Activated T-helper 2 cell treated with anti-CD3 and anti-CD28 coated beads, Interferon-gamma antibody, Interleukin-2, Interleukin-4, amounts not matched to agents 10 μg/mL and 5 μg/mL and 100 μg/mL, durations not matched to agents 14 hours and 24 hours and 36 hours (primary cell): ENCODE data around the gene LMX1B. TPM values are rescaled to one million over a fixed set of nuclear protein-coding genes. Genes with fewer than 3 reads are reported as not detected.

Source experiments
- DNase-seq: peaks from one replicate; pipeline ENCODE4 v3.0.0; 2021; ENCODE audit warnings: low spot score
- H3K27ac Mint-ChIP-seq: one replicate; pipeline ENCODE4 v1.8.0; 2021; ENCODE audit warnings: mixed read lengths
- H3K27me3 Mint-ChIP-seq: one replicate; pipeline ENCODE4 v1.8.0; 2021; ENCODE audit warnings: low read depth, mixed read lengths
- H3K36me3 Mint-ChIP-seq: one replicate; pipeline ENCODE4 v1.8.0; 2021; ENCODE audit warnings: low read depth, mixed read lengths
- H3K4me1 Mint-ChIP-seq: one replicate; pipeline ENCODE4 v1.8.0; 2021; ENCODE audit warnings: low read depth, mixed read lengths
- H3K4me3 Mint-ChIP-seq: one replicate; pipeline ENCODE4 v1.8.0; 2021; ENCODE audit warnings: low read depth, mild to moderate bottlenecking, moderate library complexity, mixed read lengths
- H3K9me3 Mint-ChIP-seq: one replicate; pipeline ENCODE4 v1.8.0; 2021; ENCODE audit warnings: mixed read lengths
- intact Hi-C: fragments of 100-400 bp; cut with micrococcal nuclease; formaldehyde crosslinking; loops from one replicate; pipeline ENCODE4 v1.15.1; 2023
- total RNA-seq: library from RNA; stranded (reverse); gene quantifications from 2 replicates; pipeline ENCODE4 v1.2.3, GENCODE V29; 2022

The LMX1B gene
- total RNA-seq, 1 donor from 2014 or later, result not detected

- no peak for DNase-seq
- no peaks in the 10 kb centered on the region for H3K9me3 Mint-ChIP-seq
- no peaks in the 10 kb centered on the region for H3K4me1 Mint-ChIP-seq
- no peaks in the 10 kb centered on the region for H3K36me3 Mint-ChIP-seq
- no peak overlapping the region for H3K4me3 Mint-ChIP-seq
- peaks cover 52% of the 10 kb centered on the region for H3K27me3 Mint-ChIP-seq
- intact Hi-C loops, result no loop called here
- H3K27ac Mint-ChIP-seq, result no peak overlapping the region
Observed at GRCh38 chr9:126635061-126635460, 21.3 kb downstream of the LMX1B start.

DNA sequence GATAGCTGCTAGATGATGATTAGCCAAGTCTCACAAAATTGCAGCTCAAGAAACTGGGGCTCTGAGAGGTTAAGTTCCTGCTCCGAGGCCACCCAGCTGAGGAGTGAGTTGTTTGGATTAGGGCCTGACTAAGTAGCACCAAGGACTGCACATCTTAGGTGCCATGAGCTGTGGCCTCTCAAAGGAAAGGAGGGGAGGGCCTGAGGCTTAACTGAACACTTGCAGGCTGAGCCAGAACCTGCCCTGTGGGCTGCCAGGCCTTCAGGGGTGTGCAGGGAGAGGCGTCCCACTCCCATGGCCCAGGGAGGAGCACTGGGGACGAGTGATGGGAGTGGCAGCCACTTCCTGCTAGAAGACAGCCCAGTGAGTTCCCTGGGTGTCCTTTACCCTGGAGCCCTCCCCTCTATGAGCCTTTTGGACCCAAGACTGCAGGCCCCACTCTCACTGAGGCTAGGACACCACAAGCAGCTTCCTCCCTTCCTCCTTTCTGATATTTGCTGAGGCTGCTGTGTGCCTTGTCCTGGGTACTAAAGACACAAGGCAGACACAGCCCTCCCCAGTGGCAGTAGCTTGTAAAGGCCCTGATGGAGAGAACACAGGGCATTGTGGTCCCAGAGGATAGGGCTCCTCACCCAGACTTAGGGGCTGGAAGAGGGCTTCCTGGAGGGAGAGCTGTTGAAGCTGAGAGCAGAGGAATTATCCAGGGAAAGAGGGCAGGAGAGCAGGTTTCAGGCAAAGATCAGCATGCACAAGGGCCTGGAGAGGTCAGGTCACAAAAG is 22.1 kb downstream of the LMX1B start:
- no peaks in the 10 kb centered on the region for H3K36me3 Mint-ChIP-seq
- no peak overlapping the region for H3K27ac Mint-ChIP-seq
- DNase-seq, result no peak
- intact Hi-C loops, result no loop called here
- H3K27me3 Mint-ChIP-seq, result peaks cover 51% of the 10 kb centered on the region
- no peaks in the 10 kb centered on the region for H3K4me1 Mint-ChIP-seq
- no peaks in the 10 kb centered on the region for H3K9me3 Mint-ChIP-seq
- H3K4me3 Mint-ChIP-seq, result no peak overlapping the region

DNA sequence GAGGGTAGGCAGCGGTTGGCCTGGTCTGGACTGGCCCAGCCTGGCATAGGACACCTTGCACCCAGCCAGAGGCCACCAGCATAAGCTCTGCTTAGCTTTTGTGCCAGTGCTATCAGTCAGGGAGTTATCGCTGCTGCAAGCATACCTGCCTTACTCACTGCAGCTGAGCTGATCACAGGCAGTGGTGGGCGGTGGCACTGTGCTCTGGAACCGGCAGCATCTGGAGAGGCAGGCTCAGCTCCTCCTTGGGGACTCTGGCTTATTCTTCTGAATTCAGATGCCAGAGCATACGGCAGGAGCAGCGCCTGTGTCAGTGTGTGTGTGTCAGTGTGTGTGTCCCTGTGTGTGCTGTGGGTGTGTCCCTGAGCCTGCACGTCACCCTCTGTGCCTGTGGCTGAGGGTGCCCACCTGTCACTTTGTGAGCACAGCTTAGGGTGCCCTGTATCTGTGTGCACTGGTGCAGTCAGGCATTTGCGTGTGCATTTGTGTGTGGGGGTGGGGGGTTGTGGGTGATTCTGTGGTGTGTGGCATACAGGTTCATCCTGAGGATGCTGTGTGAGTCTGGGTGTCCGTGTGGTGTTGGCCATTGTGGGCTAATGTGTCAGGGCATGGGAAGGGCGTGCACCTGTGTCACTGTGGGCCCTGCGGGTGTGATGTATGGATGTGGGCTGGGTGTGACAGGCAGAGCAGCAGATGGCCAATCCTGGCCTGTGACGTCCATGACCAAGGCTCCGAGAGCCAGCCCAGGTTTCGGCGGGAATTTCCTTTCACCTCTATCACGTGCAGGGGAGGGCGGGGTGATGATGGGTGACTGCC is 23.5 kb downstream of the LMX1B start:
- no peaks in the 10 kb centered on the region for H3K9me3 Mint-ChIP-seq
- DNase-seq, result no peak
- H3K27me3 Mint-ChIP-seq, result peaks cover 55% of the 10 kb centered on the region
- H3K27ac Mint-ChIP-seq, result no peak overlapping the region
- intact Hi-C loops, result no loop called here
- H3K4me1 Mint-ChIP-seq, result no peaks in the 10 kb centered on the region
- H3K36me3 Mint-ChIP-seq, result no peaks in the 10 kb centered on the region
- no peak overlapping the region for H3K4me3 Mint-ChIP-seq

GRCh38 chr9:126638571-126639132 is 24.9 kb downstream of the LMX1B start:
- no peak overlapping the region for H3K4me3 Mint-ChIP-seq
- H3K4me1 Mint-ChIP-seq, result no peaks in the 10 kb centered on the region
- peaks cover 61% of the 10 kb centered on the region for H3K27me3 Mint-ChIP-seq
- no peak for DNase-seq
- intact Hi-C loops, result no loop called here
- H3K36me3 Mint-ChIP-seq, result no peaks in the 10 kb centered on the region
- no peaks in the 10 kb centered on the region for H3K9me3 Mint-ChIP-seq
- no peak overlapping the region for H3K27ac Mint-ChIP-seq

DNA sequence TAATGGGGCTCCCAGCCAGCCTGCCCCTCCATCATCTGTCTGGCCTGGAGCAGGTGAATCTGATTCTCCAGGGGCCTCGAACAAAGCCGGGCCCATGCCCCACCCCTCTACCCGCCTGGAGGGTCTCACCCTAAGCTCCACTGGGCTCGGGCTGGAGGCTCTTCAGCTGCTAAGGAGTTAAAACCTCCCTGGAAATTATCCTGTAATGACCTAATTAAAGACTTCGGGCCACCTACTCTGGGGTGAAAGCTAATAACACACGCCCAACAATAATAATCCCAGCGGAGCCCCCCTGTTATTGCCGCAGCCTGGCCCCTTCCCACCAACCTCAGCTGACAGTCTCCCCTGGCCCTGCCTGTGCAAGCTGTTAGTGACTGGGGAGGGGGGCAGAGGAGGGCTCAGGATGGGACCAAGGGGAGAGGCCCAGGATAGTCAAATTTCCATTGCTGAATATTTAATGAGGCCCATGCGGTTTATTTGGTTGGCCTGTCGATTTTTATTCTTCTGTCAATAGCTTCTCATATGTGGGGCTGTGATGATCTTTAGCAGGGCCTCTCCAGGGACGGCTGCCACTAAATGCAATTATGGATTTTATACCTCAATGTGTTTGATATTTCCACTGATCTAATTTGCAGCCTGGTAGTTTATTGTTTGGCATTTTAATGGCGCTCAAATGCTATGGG is 25.7 kb downstream of the LMX1B start:
- no peak for DNase-seq
- H3K4me3 Mint-ChIP-seq, result no peak overlapping the region
- intact Hi-C loops, result no loop called here
- H3K36me3 Mint-ChIP-seq, result no peaks in the 10 kb centered on the region
- H3K4me1 Mint-ChIP-seq, result no peaks in the 10 kb centered on the region
- no peaks in the 10 kb centered on the region for H3K9me3 Mint-ChIP-seq
- H3K27ac Mint-ChIP-seq, result no peak overlapping the region
- peaks cover 65% of the 10 kb centered on the region for H3K27me3 Mint-ChIP-seq

DNA sequence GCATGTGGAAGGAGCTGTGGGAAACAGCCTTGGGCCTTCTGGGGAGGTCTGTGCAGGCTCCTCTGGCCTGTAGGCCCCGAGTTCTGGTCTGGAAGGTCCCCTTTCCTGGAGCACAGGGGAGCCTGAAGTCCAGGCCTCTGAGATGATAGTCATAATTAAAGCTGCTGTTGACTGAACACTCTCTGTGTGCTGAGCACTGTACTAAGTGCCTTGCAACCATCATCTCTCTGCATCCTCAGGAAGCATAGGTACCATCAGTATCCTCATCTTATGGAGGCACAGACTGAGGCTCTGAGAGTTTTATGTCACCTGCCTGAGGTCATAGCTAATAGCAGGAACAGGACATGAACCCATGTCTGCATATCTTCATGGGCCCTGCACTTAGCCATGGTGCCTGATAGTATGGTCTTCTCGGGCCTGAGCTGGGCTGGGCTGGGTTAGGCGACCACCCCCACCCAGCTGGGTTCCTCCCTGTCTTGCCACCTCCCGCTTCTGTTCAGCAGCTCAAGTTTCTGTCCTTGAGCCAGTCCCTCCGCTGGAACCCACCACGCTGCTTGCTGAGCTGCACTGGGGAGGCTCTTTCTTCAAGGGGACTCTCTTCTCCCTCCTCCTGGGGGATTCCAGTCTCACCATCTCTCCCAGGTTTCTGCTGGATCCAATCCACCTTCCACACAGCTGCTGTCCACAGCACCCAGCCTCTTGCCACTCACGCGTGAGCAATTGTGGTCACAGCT is 27.6 kb downstream of the LMX1B start:
- no peaks in the 10 kb centered on the region for H3K9me3 Mint-ChIP-seq
- DNase-seq, result no peak
- no peak overlapping the region for H3K4me3 Mint-ChIP-seq
- no peak overlapping the region for H3K27ac Mint-ChIP-seq
- intact Hi-C loops, result no loop called here
- no peaks in the 10 kb centered on the region for H3K36me3 Mint-ChIP-seq
- H3K4me1 Mint-ChIP-seq, result no peaks in the 10 kb centered on the region
- peaks cover 67% of the 10 kb centered on the region for H3K27me3 Mint-ChIP-seq

GRCh38 chr9:126642010-126642744 is 28.4 kb downstream of the LMX1B start:
- no peaks in the 10 kb centered on the region for H3K9me3 Mint-ChIP-seq
- H3K4me3 Mint-ChIP-seq, result no peak overlapping the region
- H3K36me3 Mint-ChIP-seq, result no peaks in the 10 kb centered on the region
- intact Hi-C loops, result no loop called here
- H3K27ac Mint-ChIP-seq, result no peak overlapping the region
- DNase-seq, result no peak
- H3K27me3 Mint-ChIP-seq, result peaks cover 63% of the 10 kb centered on the region
- H3K4me1 Mint-ChIP-seq, result no peaks in the 10 kb centered on the region

- no peaks in the 10 kb centered on the region for H3K4me1 Mint-ChIP-seq
- H3K4me3 Mint-ChIP-seq, result no peak overlapping the region
- no peak for DNase-seq
- no peaks in the 10 kb centered on the region for H3K36me3 Mint-ChIP-seq
- H3K9me3 Mint-ChIP-seq, result no peaks in the 10 kb centered on the region
- peaks cover 64% of the 10 kb centered on the region for H3K27me3 Mint-ChIP-seq
- H3K27ac Mint-ChIP-seq, result no peak overlapping the region
- intact Hi-C loops, result no loop called here
Observed at GRCh38 chr9:126642839-126643238, 29.1 kb downstream of the LMX1B start.

DNA sequence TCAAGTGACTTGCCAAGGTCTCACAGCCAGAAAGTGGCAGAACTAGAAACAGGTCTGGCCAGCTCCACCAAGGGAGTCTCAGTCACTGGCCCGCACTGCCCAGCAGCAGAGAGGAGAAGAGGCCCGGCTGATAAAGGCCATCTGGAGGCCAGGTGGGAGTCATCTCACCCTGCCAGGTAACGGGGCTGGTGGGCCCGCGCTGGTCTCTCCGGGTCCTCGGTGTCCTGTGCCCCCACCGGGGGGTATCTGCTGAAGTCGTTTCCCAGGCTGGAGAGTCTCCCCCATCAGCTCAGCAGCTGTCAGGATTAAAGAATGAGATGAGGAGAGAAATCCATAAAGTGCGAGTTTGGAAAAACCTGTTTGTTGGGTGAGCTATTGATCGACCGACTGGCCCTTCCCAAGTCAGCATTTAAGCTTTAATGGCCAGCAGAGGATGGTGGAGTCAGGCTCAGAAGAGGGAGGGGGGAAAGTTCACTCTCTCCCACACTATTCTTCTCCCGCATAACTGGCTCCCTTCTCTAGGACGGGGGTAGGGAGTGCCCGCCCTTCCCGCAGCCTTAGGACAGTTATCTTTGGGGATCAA is 30.3 kb downstream of the LMX1B start:
- H3K27me3 Mint-ChIP-seq, result peaks cover 68% of the 10 kb centered on the region
- intact Hi-C loops, result no loop called here
- H3K4me1 Mint-ChIP-seq, result no peaks in the 10 kb centered on the region
- H3K36me3 Mint-ChIP-seq, result no peaks in the 10 kb centered on the region
- no peak overlapping the region for H3K27ac Mint-ChIP-seq
- no peaks in the 10 kb centered on the region for H3K9me3 Mint-ChIP-seq
- H3K4me3 Mint-ChIP-seq, result no peak overlapping the region
- no peak for DNase-seq

- Mint-ChIP-seq H3K4me3 (no peak overlapping the region), H3K36me3 (no peaks in the 10 kb centered on the region), H3K27me3 (peaks cover 72% of the 10 kb centered on the region), H3K9me3 (no peaks in the 10 kb centered on the region), H3K4me1 (no peaks in the 10 kb centered on the region), H3K27ac (no peak overlapping the region)
- intact Hi-C loops, result no loop called here
- DNase-seq, result no peak
Observed at GRCh38 chr9:126646162-126646561, 32.4 kb downstream of the LMX1B start.

- DNase-seq, result no peak
- intact Hi-C loops, result no loop called here
- H3K36me3 Mint-ChIP-seq, result no peaks in the 10 kb centered on the region
- H3K9me3 Mint-ChIP-seq, result no peaks in the 10 kb centered on the region
- peaks cover 69% of the 10 kb centered on the region for H3K27me3 Mint-ChIP-seq
- H3K4me3 Mint-ChIP-seq, result no peak overlapping the region
- H3K4me1 Mint-ChIP-seq, result no peaks in the 10 kb centered on the region
- no peak overlapping the region for H3K27ac Mint-ChIP-seq
Observed at GRCh38 chr9:126647585-126648411, 34.1 kb downstream of the LMX1B start.
